ENCODE measurements around the gene ZSCAN9. TPM values are rescaled to one million over a fixed set of nuclear protein-coding genes. Genes with fewer than 3 reads are reported as not detected.

The ZSCAN9 gene
- total RNA-seq, 2 donors from 2014 or later = 8.9 to 9.8 TPM

DNA sequence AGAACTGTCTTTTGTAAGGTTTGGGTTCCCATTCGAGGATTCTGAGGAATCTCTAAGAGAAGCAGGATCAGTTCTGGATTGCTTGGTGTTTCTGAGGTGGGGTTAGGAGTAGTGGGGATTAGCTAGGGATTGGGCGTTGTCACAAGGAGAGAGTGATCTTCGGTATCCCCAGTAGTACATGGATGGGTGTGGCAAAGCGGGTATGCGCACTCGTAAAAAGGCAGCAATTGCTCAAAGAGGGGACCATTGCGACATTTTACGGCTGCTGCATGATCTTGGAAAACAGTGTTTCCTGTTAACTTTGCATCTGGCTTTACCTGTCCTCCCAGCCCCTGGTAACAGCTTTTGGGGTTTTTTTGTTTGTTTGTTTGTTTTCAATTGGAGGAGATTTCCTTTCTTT lies 9.7 kb upstream of the ZSCAN9 start:
- intact Hi-C loops (cut with DNase I) = no loop called here
- H3K4me3 ChIP-seq = no peak overlapping the region

GRCh38 chr6:28217890-28218289 lies 7.2 kb upstream of the ZSCAN9 start:
- H3K27me3 ChIP-seq = no peaks in the 10 kb centered on the region
- H3K9ac ChIP-seq (ENCODE audit: low read depth in 2 of 2, low read length in 2 of 2) = peak overlapping the region in 1 of 2 donors; percentile 47
- DNase-seq = no peak
- no peaks in the 10 kb centered on the region for H3K4me1 ChIP-seq
- intact Hi-C loops (cut with DNase I) = no loop called here
- no peak overlapping the region for H3K27ac ChIP-seq
- no peaks in the 10 kb centered on the region for H3K9me3 ChIP-seq
- peak overlapping the region; percentile 48 for H3K4me3 ChIP-seq
- TF ChIP-seq, protein P1, sequence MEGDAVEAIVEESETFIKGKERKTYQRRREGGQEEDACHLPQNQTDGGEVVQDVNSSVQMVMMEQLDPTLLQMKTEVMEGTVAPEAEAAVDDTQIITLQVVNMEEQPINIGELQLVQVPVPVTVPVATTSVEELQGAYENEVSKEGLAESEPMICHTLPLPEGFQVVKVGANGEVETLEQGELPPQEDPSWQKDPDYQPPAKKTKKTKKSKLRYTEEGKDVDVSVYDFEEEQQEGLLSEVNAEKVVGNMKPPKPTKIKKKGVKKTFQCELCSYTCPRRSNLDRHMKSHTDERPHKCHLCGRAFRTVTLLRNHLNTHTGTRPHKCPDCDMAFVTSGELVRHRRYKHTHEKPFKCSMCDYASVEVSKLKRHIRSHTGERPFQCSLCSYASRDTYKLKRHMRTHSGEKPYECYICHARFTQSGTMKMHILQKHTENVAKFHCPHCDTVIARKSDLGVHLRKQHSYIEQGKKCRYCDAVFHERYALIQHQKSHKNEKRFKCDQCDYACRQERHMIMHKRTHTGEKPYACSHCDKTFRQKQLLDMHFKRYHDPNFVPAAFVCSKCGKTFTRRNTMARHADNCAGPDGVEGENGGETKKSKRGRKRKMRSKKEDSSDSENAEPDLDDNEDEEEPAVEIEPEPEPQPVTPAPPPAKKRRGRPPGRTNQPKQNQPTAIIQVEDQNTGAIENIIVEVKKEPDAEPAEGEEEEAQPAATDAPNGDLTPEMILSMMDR (IDR thresholded peaks at IDR 0.05) = no peak
- H3K36me3 ChIP-seq = no peaks in the 10 kb centered on the region

More for the DNA sequence above, 9.7 kb upstream of the ZSCAN9 start:
- TF ChIP-seq, protein P1 (IDR thresholded peaks at IDR 0.05) = no peak
- Histone ChIP-seq H3K27ac (no peak overlapping the region), H3K4me1 (no peaks in the 10 kb centered on the region), H3K27me3 (peaks cover 10% of the 10 kb centered on the region), H3K36me3 (no peaks in the 10 kb centered on the region), H3K9ac (ENCODE audit: low read depth in 2 of 2, low read length in 2 of 2) (no peak overlapping the region), H3K9me3 (no peaks in the 10 kb centered on the region)
- peak; percentile 74 for DNase-seq

DNA sequence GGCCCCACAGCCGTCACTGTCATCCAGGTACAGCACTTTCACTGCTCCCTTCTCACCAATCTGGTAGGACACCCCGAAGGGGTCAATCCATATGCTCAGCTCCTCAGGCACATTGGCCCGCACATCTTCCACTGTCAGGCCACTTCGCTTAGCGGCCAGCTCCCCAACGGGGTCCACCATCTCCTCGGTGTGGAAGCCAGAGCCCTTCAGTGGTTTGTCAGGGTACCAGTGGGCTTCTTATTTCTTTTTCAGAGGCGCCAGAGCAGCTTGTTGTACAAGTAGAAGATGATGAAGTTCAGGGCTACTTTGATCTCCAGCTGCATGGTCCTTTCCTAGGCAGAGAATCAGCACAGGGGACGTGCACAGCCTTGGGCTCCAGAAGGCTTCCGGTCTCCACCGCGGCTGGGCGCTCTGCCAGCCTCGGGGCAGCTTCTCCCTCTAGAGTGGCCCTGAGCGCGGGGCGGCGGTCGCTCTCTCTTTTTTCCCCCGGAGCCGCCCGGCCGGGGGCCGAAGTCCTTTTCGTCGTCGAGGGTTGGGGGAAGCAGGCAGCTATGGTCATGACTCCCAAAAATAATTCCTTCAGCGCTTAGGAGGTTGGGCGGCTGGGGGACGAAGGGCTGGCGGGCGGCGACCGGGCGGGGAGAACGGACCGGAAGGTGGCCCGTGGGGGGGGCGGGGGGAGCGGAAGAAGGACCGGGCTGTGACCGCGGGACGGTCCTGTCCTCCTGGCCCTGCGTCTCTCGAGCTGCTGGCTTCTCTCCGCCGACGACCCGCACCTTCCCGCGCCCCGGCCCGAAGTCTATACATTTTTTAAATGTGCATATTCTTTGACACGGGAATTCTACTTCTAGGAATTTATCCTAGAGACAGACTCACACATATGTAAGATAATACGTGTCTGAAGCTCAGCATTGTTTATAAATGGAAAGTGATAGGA lies 6.5 kb upstream of the ZSCAN9 start:
- Histone ChIP-seq H3K9me3 (no peaks in the 10 kb centered on the region), H3K4me3 (peak overlapping the region; percentile 48), H3K27ac (peak overlapping the region; percentile 61), H3K4me1 (no peaks in the 10 kb centered on the region), H3K36me3 (no peaks in the 10 kb centered on the region), H3K9ac (ENCODE audit: low read depth in 2 of 2, low read length in 2 of 2) (peak overlapping the region; percentile 28 to 47), H3K27me3 (no peaks in the 10 kb centered on the region)
- intact Hi-C loops (cut with DNase I) = no loop called here
- DNase-seq = peak; percentile 78
- TF ChIP-seq, protein P1 (IDR thresholded peaks at IDR 0.05) = no peak

DNA sequence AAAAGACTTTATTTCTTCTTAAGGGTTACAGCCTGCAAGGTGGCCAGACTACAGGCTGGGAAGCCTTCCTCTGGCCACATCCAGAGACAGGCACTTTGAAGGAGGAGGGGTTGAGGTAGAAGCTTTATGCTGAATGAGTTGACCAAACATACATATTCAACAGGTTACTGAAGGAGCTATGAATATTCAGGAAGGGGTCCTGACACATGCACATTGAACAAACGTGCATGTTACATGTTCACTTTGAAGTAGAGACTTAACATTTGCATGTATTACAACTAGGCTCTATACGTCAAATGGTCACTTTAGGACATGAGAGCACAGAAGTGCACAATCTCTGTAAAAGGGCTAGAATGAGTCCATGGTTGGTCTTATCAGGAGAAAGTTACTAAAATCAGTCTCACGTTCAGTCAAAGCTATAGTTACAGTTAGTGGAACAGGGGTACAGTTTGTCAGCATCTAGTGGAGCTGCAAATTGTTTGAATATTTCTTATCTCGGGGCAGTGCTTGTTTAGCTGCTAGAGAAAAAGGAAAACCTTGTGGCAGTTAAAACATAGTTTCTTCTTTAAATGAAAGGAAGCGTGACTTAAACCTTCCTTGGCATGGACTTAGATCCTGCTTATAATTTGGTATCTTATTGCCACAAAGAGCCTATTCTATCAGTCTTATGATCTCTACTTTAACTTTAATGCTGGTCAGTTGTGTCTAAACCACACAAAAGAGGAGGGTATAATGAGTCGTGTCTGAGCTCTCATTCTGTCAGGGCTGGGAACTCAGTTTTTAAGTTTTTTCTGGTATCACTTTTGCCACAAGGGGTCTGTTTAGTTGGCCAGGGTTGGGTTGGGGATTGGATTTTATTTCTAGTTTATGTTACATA lies 4.6 kb upstream of the ZSCAN9 start:
- intact Hi-C loops (cut with DNase I) = loop anchor here (5.0 to 10.0 kb wide), 2 partner anchors 134 to 138 kb away; partner anchors contain the start of gene ZNF165
- no peaks in the 10 kb centered on the region for H3K4me1 ChIP-seq
- no peak for DNase-seq
- no peak overlapping the region for H3K9ac ChIP-seq (ENCODE audit: low read depth in 2 of 2, low read length in 2 of 2)
- TF ChIP-seq, protein P1 (IDR thresholded peaks at IDR 0.05) = no peak
- H3K27ac ChIP-seq = no peak overlapping the region
- no peaks in the 10 kb centered on the region for H3K27me3 ChIP-seq
- H3K36me3 ChIP-seq = no peaks in the 10 kb centered on the region
- no peaks in the 10 kb centered on the region for H3K9me3 ChIP-seq
- H3K4me3 ChIP-seq = no peak overlapping the region

All from colonic mucosa (tissue), 4 donors.